Astrocyte of the hippocampus (primary cell): ENCODE data around the gene ABCC5.
"Not testable (repeated sequence)": the region's sequence is repeated elsewhere in the genome, so short reads cannot be mapped to it uniquely, and the experiment has no call there.

Experiments
- DNase-seq: peaks from one replicate; pipeline ENCODE4 v3.0.0; 2011; ENCODE audit warnings: low read depth, low spot score

Gene ABCC5

GRCh38 chr3:183892610-183893214 lies 125.0 kb downstream of the ABCC5 start:
- DNase-seq, result no peak

- no peak for DNase-seq
These were observed 131.9 kb downstream of the ABCC5 start for GRCh38 chr3:183885766-183886165.

GRCh38 chr3:183884427-183885296 lies 133.0 kb downstream of the ABCC5 start, which contains the start of gene PARL:
Gene PARL (minus strand): TSS chr3:183884880. CDS start chr3:183884846, 34 bp downstream.
- peak; percentile 97 for DNase-seq

GRCh38 chr3:183884097-183884426 lies 133.6 kb downstream of the ABCC5 start:
- no peak for DNase-seq

- DNase-seq, result no peak
These were observed 134.2 kb downstream of the ABCC5 start for GRCh38 chr3:183883291-183884096.

- DNase-seq, result no peak
These were observed 137.6 kb downstream of the ABCC5 start for GRCh38 chr3:183880121-183880520.

GRCh38 chr3:183879243-183879642 lies 138.4 kb downstream of the ABCC5 start:
- DNase-seq, result no peak

- DNase-seq, result no peak
These were observed 139.6 kb downstream of the ABCC5 start for GRCh38 chr3:183878071-183878470.

- not testable (repeated sequence) for DNase-seq
These were observed 140.5 kb downstream of the ABCC5 start for GRCh38 chr3:183877227-183877626.

- DNase-seq, result peak; percentile 15
These were observed 142.3 kb downstream of the ABCC5 start for GRCh38 chr3:183875411-183875810.

GRCh38 chr3:183873914-183874313 lies 143.8 kb downstream of the ABCC5 start:
- DNase-seq, result no peak

GRCh38 chr3:183871541-183871940 lies 146.1 kb downstream of the ABCC5 start:
- DNase-seq, result no peak

GRCh38 chr3:183870563-183870962 lies 147.1 kb downstream of the ABCC5 start:
- no peak for DNase-seq
